Astrocyte (in vitro differentiated cells and primary cell): ENCODE data around the gene VWA8.

Experiments used
- EZH2 ChIP-seq: IDR thresholded peaks from 2 replicates; pipeline ENCODE4 v1.6.1; 2012; ENCODE audit warnings: mild to moderate bottlenecking, low read length, inconsistent platforms; ENCODE audit not compliant: insufficient read depth
- TF ChIP-seq, protein P1 (sequence below): IDR thresholded peaks from 2 replicates; pipeline ENCODE4 v1.5.1; 2011; ENCODE audit warnings: low read depth, mild to moderate bottlenecking, inconsistent platforms, low read length, moderate library complexity; ENCODE audit not compliant: insufficient read depth

DNA sequence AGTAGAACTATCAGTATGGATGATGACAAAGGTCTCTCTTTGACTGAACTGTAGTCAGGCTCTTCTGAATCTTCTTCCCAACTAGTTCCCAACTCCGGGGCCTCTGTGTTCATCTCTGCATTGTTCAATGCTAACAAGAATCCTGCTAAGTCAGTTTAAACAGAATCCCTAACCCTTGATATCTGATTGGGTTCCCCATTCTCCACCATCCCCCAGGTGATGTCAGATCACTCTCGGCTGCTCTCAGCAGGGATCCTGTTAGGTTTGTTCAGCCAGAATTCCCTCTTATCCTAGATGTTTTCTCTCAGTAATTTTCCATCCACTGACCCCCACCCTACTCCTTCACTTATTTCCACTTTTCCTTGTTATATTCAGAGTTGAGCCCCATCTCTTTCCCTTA, 280.0 kb downstream of the VWA8 start:
- no peak for TF ChIP-seq EZH2
- TF ChIP-seq, protein P1, sequence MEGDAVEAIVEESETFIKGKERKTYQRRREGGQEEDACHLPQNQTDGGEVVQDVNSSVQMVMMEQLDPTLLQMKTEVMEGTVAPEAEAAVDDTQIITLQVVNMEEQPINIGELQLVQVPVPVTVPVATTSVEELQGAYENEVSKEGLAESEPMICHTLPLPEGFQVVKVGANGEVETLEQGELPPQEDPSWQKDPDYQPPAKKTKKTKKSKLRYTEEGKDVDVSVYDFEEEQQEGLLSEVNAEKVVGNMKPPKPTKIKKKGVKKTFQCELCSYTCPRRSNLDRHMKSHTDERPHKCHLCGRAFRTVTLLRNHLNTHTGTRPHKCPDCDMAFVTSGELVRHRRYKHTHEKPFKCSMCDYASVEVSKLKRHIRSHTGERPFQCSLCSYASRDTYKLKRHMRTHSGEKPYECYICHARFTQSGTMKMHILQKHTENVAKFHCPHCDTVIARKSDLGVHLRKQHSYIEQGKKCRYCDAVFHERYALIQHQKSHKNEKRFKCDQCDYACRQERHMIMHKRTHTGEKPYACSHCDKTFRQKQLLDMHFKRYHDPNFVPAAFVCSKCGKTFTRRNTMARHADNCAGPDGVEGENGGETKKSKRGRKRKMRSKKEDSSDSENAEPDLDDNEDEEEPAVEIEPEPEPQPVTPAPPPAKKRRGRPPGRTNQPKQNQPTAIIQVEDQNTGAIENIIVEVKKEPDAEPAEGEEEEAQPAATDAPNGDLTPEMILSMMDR: no peak
